ENCODE measurements around the gene CFAP410.

- TF ChIP-seq CTCF (IDR thresholded peaks at IDR 0.05; ENCODE audit: extremely low read depth in 1 of 2, insufficient read depth in 1 of 2, low read depth in 1 of 2, low read length in 2 of 2), result no peak
- no peak for TF ChIP-seq POLR2A (IDR thresholded peaks at IDR 0.05; ENCODE audit: low read depth, low read length)
- no peak for TF ChIP-seq JUN (IDR thresholded peaks at IDR 0.05; ENCODE audit: borderline replicate concordance, insufficient read depth, insufficient read length, low read depth)
- TF ChIP-seq EZH2 (IDR thresholded peaks at IDR 0.05; ENCODE audit: borderline replicate concordance, low read depth, low read length, severe bottlenecking), result no peak
- TF ChIP-seq MAX (IDR thresholded peaks at IDR 0.05; ENCODE audit: insufficient read depth, insufficient read length), result no peak
- no peak for TF ChIP-seq MYC (IDR thresholded peaks at IDR 0.05; ENCODE audit: low read depth, low read length)
- no peak for TF ChIP-seq POLR2AphosphoS5 (IDR thresholded peaks at IDR 0.05; ENCODE audit: insufficient read depth, low read depth, low read length)
Observed at GRCh38 chr21:44322621-44323325, 16.4 kb downstream of the CFAP410 start.

All from endothelial cell of umbilical vein (primary cell).